A549 (cell line): ENCODE results near the gene ATP13A1. TPM values are rescaled to one million over a fixed set of nuclear protein-coding genes. Genes with fewer than 3 reads are reported as not detected.

Experiments used
- ATAC-seq, 2 experiments: fragments of 200-7000 bp in 1 of 2; fragments of >200 bp in 1 of 2; cut with Nextera tagmentation in 1 of 2; cut with Tn5 transposase in 1 of 2; 3 replicates each; pipeline versions ENCODE4 v1.8.0 to v1.9.1; 2018 to 2020; ENCODE audit warnings: mild to moderate bottlenecking in 1 of 2, moderate library complexity in 1 of 2
- CTCF ChIA-PET: fragments of 300-600 bp; sonication (Branson Sonifier 250); formaldehyde crosslinking; extraction: SDS; loops from one replicate; lab custom pipeline; 2021; ENCODE audit warnings: antibody characterized with exemption, inconsistent platforms; lab: Yijun Ruan, JAX
- POLR2A ChIA-PET: fragments of 350-600 bp; formaldehyde crosslinking; extraction: SDS; loops from one replicate; lab custom pipeline; 2021; ENCODE audit warnings: antibody characterized with exemption, inconsistent platforms; lab: Yijun Ruan, JAX
- DNase-seq, 2 experiments: peaks; one replicate each; pipeline versions ENCODE4 v3.0.0 to v3.0.0-alpha.2; 2011 to 2016; ENCODE audit warnings: low read depth in 1 of 2, low spot score in 1 of 2
- FAIRE-seq: peaks from 2 replicates; lab custom pipeline; 2011; peaks lifted over from hg19 to GRCh38; lab: Jason Lieb, UNC
- H3K27ac ChIP-seq, 2 experiments: fragments of >200 bp; sonication (Bioruptor Twin); formaldehyde crosslinking; 3 replicates each; pipeline ENCODE4 v1.5.1; 2016 to 2017
- H3K4me1 ChIP-seq: fragments of >200 bp; sonication (Bioruptor Twin); formaldehyde crosslinking; 3 replicates; pipeline ENCODE4 v1.6.1; 2016
- H3K4me2 ChIP-seq: fragments of >200 bp; sonication (Bioruptor Twin); formaldehyde crosslinking; 3 replicates; pipeline ENCODE4 v1.6.1; 2016
- H3K4me3 ChIP-seq: fragments of >200 bp; sonication (Bioruptor Twin); formaldehyde crosslinking; 3 replicates; pipeline ENCODE4 v1.5.1; 2016
- H3K9me3 ChIP-seq: fragments of >200 bp; sonication (Bioruptor Twin); formaldehyde crosslinking; 3 replicates; pipeline ENCODE4 v1.6.1; 2016
- ATOH8 ChIP-seq: fragments of 250-450 bp; sonication (Bioruptor Pico); IDR thresholded peaks from 2 replicates; pipeline ENCODE4 v1.5.0; 2020; ENCODE audit warnings: low read depth, mild to moderate bottlenecking, moderate library complexity
- CEBPB ChIP-seq, 2 experiments: fragments of >200 bp in 1 of 2; sonication (Bioruptor Twin) in 1 of 2; formaldehyde crosslinking in 1 of 2; IDR thresholded peaks; 2 replicates each; pipeline ENCODE4 v1.6.1; 2012 to 2016
- CHD4 ChIP-seq: fragments of 200-600 bp; sonication (generic); IDR thresholded peaks from 2 replicates; pipeline ENCODE4 v1.6.1; 2016; ENCODE audit warnings: antibody characterized with exemption, mild to moderate bottlenecking, borderline replicate concordance
- CTCF ChIP-seq: fragments of >200 bp; sonication (Bioruptor Twin); formaldehyde crosslinking; IDR thresholded peaks from 3 replicates; pipeline ENCODE4 v1.5.1; 2016
- EHF ChIP-seq: fragments of 250-450 bp; sonication (Bioruptor Pico); IDR thresholded peaks from 2 replicates; pipeline ENCODE4 v1.5.0; 2020; ENCODE audit warnings: mild to moderate bottlenecking
- EHMT2 ChIP-seq: fragments of 200-600 bp; sonication (generic); IDR thresholded peaks from 2 replicates; pipeline ENCODE4 v1.6.1; 2016; ENCODE audit warnings: antibody characterized with exemption, low read depth, mild to moderate bottlenecking, moderate library complexity
- EP300 ChIP-seq, 2 experiments: fragments of >200 bp; sonication (Bioruptor Twin); formaldehyde crosslinking; IDR thresholded peaks; 2 replicates in 1 of 2; 3 replicates in 1 of 2; pipeline ENCODE4 v1.6.1; 2016 to 2017
- FOSB ChIP-seq: fragments of 250-450 bp; sonication (Bioruptor Pico); IDR thresholded peaks from 2 replicates; pipeline ENCODE4 v1.5.0; 2020; ENCODE audit warnings: mild to moderate bottlenecking, moderate library complexity
- FOSL2 ChIP-seq, 2 experiments: fragments of 450-650 bp in 1 of 2; fragments of >200 bp in 1 of 2; sonication (Bioruptor Twin) in 1 of 2; formaldehyde crosslinking; IDR thresholded peaks; 2 replicates each; pipeline versions ENCODE4 v1.5.0 to v1.6.1; 2016 to 2020; ENCODE audit warnings: mild to moderate bottlenecking in 1 of 2, moderate library complexity in 1 of 2
- HEYL ChIP-seq: fragments of 250-450 bp; sonication (Bioruptor Pico); IDR thresholded peaks from 2 replicates; pipeline ENCODE4 v1.8.0; 2021; ENCODE audit warnings: mild to moderate bottlenecking, moderate library complexity
- HOXB13 ChIP-seq: fragments of 250-450 bp; sonication (Bioruptor Pico); IDR thresholded peaks from 2 replicates; pipeline ENCODE4 v1.5.0; 2020; ENCODE audit warnings: low read depth, mild to moderate bottlenecking, moderate library complexity
- JUNB ChIP-seq: fragments of >200 bp; sonication (Bioruptor Twin); formaldehyde crosslinking; IDR thresholded peaks from 2 replicates; pipeline ENCODE4 v1.6.1; 2016
- MAX ChIP-seq: IDR thresholded peaks from 2 replicates; pipeline ENCODE4 v1.6.1; 2012
- MAZ ChIP-seq: fragments of 150-350 bp; IDR thresholded peaks from 2 replicates; pipeline ENCODE4 v1.6.1; 2014; ENCODE audit warnings: antibody characterized with exemption, low read depth, low read length, borderline replicate concordance
- MYC ChIP-seq: IDR thresholded peaks from 2 replicates; pipeline ENCODE4 v1.6.1; 2012; ENCODE audit warnings: mild to moderate bottlenecking, inconsistent platforms, low read length, improper control_type of control experiment, borderline replicate concordance
- NFE2L2 ChIP-seq: fragments of 150-350 bp; conservative IDR thresholded peaks from 2 replicates; pipeline ENCODE4 v1.6.1; 2014; ENCODE audit warnings: low read length
- NPAS2 ChIP-seq: fragments of 250-450 bp; sonication (Bioruptor Pico); IDR thresholded peaks from 2 replicates; pipeline ENCODE4 v1.8.0; 2022; ENCODE audit warnings: mild to moderate bottlenecking, moderate library complexity, borderline replicate concordance
- NR3C1 ChIP-seq: fragments of >200 bp; sonication (Bioruptor Twin); formaldehyde crosslinking; IDR thresholded peaks from 3 replicates; pipeline ENCODE4 v1.6.1; 2017
- PHF8 ChIP-seq: fragments of 200-600 bp; sonication (generic); IDR thresholded peaks from 2 replicates; pipeline ENCODE4 v1.6.1; 2016; ENCODE audit warnings: low read depth, mild to moderate bottlenecking, antibody characterized with exemption, moderate library complexity, borderline replicate concordance
- POLR2A ChIP-seq: IDR thresholded peaks from 2 replicates; pipeline ENCODE4 v1.6.1; 2012; ENCODE audit warnings: mild to moderate bottlenecking, low read length
- RFX5 ChIP-seq: fragments of 450-650 bp; IDR thresholded peaks from 2 replicates; pipeline ENCODE4 v1.7.1; 2014; ENCODE audit warnings: antibody characterized with exemption, mild to moderate bottlenecking, moderate library complexity
- ZFP36 ChIP-seq: fragments of 450-650 bp; IDR thresholded peaks from 2 replicates; pipeline ENCODE4 v1.6.1; 2014; ENCODE audit warnings: borderline replicate concordance; ENCODE audit not compliant: partially characterized antibody
- WGBS: methylation state at CpG from one replicate; pipeline ENCODE4 v1.1.6; 2017; ENCODE audit errors: missing lambda C conversion rate; 5-methylcytosine and 5-hydroxymethylcytosine counted together
- polyA plus RNA-seq, 4 experiments: library from polyadenylated mRNA; depleted of rRNA in 3 of 4; stranded (reverse); fragments of >200 nt; fragmentation: RNase III in 1 of 4; extraction: RNeasy Plus Mini Kit Qiagen cat#74134 plus additional on column Dnase treatment in 1 of 4; gene quantifications; 2 replicates in 3 of 4; 3 replicates in 1 of 4; pipeline ENCODE4 v1.2.3, GENCODE V29; 2011 to 2017
- TF ChIP-seq, protein P1 (sequence below): fragments of 200-600 bp; sonication (generic); IDR thresholded peaks from 2 replicates; pipeline ENCODE4 v1.6.1; 2016; ENCODE audit warnings: antibody characterized with exemption, mild to moderate bottlenecking, moderate library complexity
- TF ChIP-seq, protein P2 (sequence below): fragments of 450-650 bp; IDR thresholded peaks from 2 replicates; pipeline ENCODE4 v1.6.1; 2014; ENCODE audit warnings: antibody characterized with exemption

ATP13A1 gene
- polyA plus RNA-seq, 2 of the 4 experiments (the other 2 are of a cell fraction), result 10.8 to 30.1 TPM

- Histone ChIP-seq H3K4me2 (no peak overlapping the region), H3K4me1 (0 out of 3 replicates have a peak, but pooled peaks cover 3% of the 10 kb centered on the region), H3K27ac (no peak overlapping the region)
- POLR2A ChIA-PET, result interaction anchor here (0.6 kb wide), 1 partner anchor 37 kb away, joined by 5 read pairs; no protein-coding TSS in a partner anchor
- ATAC-seq, result no peak
- WGBS, result 87% methylated on average over 5 of the region's 5 CpGs
- TF ChIP-seq NPAS2 (CRISPR knock-in tag) (no peak), ZFP36 (no peak), MYC (no peak), JUNB (no peak), PHF8 (no peak), NR3C1 (no peak), RFX5 (no peak), FOSL2 (IDR thresholded peaks at IDR 0.05) (no peak), FOSL2 (CRISPR knock-in tag; IDR thresholded peaks at IDR 0.05) (no peak), CTCF (no peak), POLR2A (no peak), FOSB (CRISPR knock-in tag) (no peak), EHMT2 (no peak), EHF (CRISPR knock-in tag) (no peak), NFE2L2 (no peak)
- TF ChIP-seq, protein P1, sequence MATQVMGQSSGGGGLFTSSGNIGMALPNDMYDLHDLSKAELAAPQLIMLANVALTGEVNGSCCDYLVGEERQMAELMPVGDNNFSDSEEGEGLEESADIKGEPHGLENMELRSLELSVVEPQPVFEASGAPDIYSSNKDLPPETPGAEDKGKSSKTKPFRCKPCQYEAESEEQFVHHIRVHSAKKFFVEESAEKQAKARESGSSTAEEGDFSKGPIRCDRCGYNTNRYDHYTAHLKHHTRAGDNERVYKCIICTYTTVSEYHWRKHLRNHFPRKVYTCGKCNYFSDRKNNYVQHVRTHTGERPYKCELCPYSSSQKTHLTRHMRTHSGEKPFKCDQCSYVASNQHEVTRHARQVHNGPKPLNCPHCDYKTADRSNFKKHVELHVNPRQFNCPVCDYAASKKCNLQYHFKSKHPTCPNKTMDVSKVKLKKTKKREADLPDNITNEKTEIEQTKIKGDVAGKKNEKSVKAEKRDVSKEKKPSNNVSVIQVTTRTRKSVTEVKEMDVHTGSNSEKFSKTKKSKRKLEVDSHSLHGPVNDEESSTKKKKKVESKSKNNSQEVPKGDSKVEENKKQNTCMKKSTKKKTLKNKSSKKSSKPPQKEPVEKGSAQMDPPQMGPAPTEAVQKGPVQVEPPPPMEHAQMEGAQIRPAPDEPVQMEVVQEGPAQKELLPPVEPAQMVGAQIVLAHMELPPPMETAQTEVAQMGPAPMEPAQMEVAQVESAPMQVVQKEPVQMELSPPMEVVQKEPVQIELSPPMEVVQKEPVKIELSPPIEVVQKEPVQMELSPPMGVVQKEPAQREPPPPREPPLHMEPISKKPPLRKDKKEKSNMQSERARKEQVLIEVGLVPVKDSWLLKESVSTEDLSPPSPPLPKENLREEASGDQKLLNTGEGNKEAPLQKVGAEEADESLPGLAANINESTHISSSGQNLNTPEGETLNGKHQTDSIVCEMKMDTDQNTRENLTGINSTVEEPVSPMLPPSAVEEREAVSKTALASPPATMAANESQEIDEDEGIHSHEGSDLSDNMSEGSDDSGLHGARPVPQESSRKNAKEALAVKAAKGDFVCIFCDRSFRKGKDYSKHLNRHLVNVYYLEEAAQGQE, result no peak
- TF ChIP-seq, all 56 proteins: peak for 0
- Histone ChIP-seq H3K9me3 (no peaks in the 10 kb centered on the region), H3K4me3 (no peak overlapping the region)
- FAIRE-seq, result no peak
- DNase-seq, result no peak
- CTCF ChIA-PET, result no interaction called here
Observed at GRCh38 chr19:19623383-19623782, 40.1 kb downstream of the ATP13A1 start.

GRCh38 chr19:19619849-19620210 lies 43.6 kb downstream of the ATP13A1 start:
- DNase-seq (no peak), ATAC-seq (no peak)
- H3K4me3 ChIP-seq, result no peak overlapping the region
- TF ChIP-seq POLR2A, result no peak
- no peak for TF ChIP-seq ATOH8 (CRISPR knock-in tag)
- no peak for TF ChIP-seq CHD4
- TF ChIP-seq EP300 (IDR thresholded peaks at IDR 0.05), result no peak
- TF ChIP-seq, protein P2, sequence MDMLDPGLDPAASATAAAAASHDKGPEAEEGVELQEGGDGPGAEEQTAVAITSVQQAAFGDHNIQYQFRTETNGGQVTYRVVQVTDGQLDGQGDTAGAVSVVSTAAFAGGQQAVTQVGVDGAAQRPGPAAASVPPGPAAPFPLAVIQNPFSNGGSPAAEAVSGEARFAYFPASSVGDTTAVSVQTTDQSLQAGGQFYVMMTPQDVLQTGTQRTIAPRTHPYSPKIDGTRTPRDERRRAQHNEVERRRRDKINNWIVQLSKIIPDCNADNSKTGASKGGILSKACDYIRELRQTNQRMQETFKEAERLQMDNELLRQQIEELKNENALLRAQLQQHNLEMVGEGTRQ, result no peak
- no peak for TF ChIP-seq HOXB13 (CRISPR knock-in tag)
- TF ChIP-seq CEBPB (IDR thresholded peaks at IDR 0.05), result no peak
- TF ChIP-seq HEYL (CRISPR knock-in tag), result no peak
- no peak for TF ChIP-seq MAX
- no peak for TF ChIP-seq MAZ
- TF ChIP-seq, all 56 proteins: peak for 0
- H3K9me3 ChIP-seq, result no peaks in the 10 kb centered on the region
- POLR2A ChIA-PET, result no interaction called here
- CTCF ChIA-PET, result interaction anchor here (1.1 to 2.1 kb wide), 2 partner anchors 24 to 65 kb away, joined by 3 to 8 read pairs; partner anchors contain the start of gene GMIP
- no peak overlapping the region for H3K27ac ChIP-seq
- WGBS, result 86% methylated on average over 7 of the region's 7 CpGs
- no peak for FAIRE-seq
- H3K4me1 ChIP-seq, result 0 out of 3 replicates have a peak, but pooled peaks cover 4% of the 10 kb centered on the region
- no peak overlapping the region for H3K4me2 ChIP-seq
